ENCODE measurements around the gene AATF. TPM values are rescaled to one million over a fixed set of nuclear protein-coding genes. Genes with fewer than 3 reads are reported as not detected.

The AATF gene, protein sequence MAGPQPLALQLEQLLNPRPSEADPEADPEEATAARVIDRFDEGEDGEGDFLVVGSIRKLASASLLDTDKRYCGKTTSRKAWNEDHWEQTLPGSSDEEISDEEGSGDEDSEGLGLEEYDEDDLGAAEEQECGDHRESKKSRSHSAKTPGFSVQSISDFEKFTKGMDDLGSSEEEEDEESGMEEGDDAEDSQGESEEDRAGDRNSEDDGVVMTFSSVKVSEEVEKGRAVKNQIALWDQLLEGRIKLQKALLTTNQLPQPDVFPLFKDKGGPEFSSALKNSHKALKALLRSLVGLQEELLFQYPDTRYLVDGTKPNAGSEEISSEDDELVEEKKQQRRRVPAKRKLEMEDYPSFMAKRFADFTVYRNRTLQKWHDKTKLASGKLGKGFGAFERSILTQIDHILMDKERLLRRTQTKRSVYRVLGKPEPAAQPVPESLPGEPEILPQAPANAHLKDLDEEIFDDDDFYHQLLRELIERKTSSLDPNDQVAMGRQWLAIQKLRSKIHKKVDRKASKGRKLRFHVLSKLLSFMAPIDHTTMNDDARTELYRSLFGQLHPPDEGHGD
- total RNA-seq: 100 to 1,000 TPM; 110 to 112 TPM

DNA sequence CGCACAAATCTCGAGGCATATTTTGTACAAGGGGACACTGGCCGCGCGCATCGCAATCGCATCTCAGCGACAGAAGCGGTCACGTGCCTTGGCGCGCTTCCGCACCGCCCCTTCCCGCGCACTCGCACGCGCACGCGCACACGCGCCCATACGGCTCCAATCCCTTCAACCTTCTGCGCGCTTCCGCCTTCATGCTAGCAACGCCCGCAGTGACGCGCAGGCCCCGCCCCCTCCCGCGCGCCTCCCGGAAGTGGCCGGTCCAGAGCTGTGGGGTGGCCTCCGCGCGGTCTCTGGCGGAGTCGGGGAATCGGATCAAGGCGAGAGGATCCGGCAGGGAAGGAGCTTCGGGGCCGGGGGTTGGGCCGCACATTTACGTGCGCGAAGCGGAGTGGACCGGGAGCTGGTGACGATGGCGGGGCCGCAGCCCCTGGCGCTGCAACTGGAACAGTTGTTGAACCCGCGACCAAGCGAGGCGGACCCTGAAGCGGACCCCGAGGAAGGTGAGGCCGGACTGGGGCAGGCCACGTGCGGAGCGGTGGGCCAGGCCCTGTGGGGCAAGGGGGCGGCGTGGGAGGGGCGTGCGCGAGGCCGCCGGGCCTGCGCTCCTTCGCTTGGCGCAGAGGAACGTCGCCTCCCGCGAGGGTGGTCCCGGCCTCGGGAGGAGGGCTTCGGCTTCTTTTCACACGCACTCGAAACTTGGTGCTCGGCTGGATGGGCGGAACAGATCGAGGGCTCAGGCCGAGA is at the start of gene AATF:
TSS of gene AATF (plus strand) at position 238 of the 744 bp plus-strand sequence. CDS start at position 410, 172 bp downstream.
- ChIA-PET CTCF (interaction anchor here (1.1 to 1.4 kb wide), 2 partner anchors 16 to 99 kb away, joined by 3 to 10 read pairs; no protein-coding TSS in a partner anchor), POLR2A (interaction anchor here (0.6 to 1.0 kb wide), 4 partner anchors 12 to 1687 kb away, joined by 3 to 4 read pairs (median 3); no protein-coding TSS in a partner anchor)

DNA sequence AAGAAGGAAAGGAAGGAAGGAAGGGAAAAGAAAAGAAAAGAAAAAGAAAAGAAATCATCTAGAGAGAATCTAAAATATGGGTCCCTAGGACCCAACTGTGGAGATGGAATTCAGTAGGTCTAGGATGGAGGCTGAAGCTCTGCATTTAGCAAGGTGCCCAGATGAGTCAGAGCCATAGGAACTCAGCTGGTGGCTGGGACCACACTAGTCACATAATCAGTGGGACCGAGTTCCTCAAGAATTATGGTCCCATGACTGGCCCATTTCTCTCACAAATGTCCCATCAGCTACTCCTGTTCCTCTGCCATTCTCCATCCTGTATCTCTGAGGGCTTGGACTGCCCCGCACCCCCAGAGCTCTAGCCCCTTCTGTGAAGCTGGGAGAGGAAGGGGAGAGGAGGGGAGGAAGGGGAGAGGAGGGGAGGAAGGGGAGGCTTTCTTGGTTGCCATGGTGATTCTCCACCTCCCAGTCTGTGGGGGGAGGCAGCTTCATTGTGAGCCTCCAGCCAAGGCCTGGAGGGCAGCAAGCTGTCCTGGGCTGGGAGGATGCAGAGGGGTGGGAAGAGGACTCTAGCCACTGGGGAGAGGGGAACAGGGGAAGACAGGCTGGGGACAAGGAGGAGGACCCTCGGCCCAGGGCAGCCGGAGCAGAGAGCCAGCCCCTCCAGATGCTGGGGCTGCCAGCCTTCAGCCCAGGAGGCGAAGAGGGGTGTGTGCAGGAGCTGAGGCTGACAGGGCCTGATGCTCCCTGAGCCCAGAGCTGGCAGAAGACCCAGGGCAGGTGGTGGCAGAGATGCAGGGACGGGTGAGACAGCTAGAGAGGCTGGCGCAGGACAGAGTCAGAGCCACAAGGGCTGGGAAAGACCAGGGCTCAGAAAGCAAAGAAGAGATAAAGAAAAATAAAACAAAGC is 49.2 kb upstream of the AATF start:
- ChIA-PET POLR2A (no interaction called here), CTCF (no interaction called here)

DNA sequence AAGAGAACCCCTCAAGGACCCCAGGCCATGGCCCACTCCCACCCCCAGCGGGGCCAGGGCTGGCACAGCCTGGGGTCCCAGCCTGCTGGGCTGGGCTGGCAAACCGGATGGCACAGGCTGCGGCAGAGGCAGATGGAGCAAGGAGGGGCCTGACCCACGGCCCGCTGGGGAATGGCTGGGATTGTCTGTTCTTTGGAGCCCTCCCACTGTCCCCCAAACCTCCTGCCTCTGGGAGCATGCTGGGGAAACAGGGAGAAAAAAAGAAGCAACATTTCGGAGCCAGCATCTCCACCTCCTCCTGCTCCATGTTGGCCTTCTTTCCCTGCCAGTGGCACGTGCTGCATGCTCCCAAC is 48.6 kb upstream of the AATF start:
- ChIA-PET POLR2A (no interaction called here), CTCF (no interaction called here)

DNA sequence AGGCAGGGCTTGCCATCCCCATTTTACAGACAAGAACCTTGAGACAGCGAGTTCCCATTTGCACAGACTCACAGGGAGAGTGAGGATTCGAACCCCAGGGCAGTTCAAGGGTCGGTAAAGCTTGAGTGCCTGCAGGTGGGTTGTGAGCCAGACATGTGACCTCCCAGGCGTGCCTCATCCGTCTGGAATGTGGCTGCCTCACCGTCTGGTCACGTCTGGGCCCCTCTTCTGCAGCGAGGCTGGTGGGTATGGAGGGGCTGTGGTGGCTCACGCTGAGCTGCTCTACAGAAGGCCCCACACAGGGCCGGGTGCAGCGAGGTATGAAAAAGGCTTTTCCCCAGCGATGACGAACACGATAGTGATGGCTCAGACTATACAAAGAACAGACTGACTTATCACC is 47.2 kb upstream of the AATF start:
- ChIA-PET CTCF (no interaction called here), POLR2A (no interaction called here)

DNA sequence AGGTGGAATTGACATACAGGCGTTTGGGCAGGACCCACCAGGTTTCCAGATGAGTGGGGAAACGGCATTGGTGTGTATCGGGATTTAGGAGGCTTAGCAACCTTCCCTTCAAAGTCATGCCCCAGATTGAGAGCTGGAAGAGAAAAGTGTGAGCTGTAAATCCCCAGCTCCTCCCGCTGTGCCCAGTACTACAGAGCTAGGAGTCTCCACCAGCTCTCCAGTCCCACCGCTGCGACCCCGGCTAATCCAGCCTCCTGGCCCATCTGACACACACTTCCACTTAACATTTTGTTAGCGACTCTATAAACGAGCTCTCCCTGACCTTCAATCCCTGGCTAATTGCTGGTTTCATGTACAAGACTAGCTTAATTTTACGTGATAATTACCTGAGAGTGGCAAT is 41.3 kb upstream of the AATF start:
- ChIA-PET CTCF (no interaction called here), POLR2A (no interaction called here)

DNA sequence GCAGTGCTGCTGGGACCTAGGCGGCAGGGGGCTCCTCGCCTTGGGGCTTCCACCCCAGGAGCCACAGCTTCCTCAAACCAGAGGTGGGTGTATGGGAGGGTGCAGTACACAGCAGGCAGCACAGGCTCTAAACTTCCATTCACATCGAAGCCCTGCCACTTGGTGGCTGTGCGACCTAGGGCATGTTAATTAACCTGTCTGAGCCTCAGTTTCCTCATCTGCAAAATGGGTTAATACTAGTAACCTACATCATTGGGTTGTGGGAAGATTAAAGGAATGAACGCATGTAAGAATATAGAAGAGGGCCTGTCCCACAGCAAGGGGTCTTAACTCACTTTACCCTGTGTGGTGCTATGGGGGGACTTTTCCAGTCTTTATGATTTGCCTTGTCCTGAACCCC is 38.2 kb upstream of the AATF start:
- POLR2A ChIA-PET: no interaction called here
- CTCF ChIA-PET: interaction anchor here (0.6 to 1.1 kb wide), 2 partner anchors 11 to 54 kb away, joined by 4 read pairs; no protein-coding TSS in a partner anchor

DNA sequence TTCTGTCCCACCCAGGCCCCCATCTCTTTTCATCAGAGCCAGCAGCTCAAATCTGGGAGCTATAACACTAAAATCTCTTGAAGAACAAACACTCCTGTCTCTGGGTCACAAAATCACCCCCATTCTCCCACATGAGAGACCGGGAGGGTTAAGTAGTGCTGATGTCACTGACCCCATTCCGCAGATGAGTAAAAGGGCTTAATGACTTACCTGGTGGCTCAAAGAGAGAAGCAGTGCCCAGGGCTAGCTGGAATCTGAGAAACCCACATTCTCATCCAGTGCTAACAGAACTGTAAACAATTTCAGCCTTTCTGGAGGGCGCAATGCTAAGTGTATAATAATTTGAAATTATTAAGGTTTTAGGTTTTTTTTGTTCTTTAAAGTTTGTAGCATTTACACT is 37.8 kb upstream of the AATF start:
- POLR2A ChIA-PET: no interaction called here
- CTCF ChIA-PET: no interaction called here

DNA sequence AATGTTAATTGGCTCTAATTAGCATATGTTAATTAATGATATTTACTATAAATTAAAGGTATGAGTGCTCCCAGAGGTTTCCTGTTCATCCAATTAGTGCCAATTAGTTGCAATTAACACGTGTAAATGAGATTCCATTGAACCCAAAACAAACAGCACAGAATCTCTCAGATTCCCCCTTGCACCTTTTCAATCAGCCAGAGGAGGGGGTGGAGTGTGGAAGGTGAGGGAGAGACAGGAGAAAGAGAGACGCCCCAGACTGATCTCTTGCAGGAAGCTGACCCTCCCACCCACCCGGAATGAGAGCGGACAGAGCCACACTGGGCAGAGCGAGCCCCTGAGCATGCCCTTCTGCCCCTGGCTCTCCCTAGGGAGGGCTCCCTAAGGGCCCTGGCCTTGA is 35.6 kb upstream of the AATF start:
- ChIA-PET CTCF (no interaction called here), POLR2A (no interaction called here)

DNA sequence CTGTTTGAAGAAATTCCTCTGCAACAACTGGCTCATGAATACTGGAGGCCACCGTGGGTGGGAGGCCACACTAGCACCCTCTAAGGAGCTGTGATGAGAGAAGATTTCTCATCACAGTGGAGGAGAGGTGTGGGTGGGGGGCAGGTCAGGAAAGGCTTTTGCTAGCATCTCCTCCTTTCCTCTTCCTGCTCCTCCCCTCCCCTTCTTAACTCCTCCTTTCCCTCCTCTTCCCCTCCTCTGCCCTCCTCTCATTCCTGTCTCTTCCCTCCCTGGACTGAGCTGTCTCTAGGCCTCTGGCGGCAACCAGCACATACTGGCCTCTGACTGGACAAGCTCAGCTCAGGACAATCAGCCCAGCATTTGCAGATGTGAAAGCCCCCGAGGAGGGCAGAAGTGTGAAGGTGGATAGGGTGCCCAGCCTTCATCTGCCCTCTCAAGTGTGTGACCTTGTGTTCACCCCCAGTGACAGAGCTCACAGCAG is 30.5 kb upstream of the AATF start:
- ChIA-PET POLR2A (no interaction called here), CTCF (no interaction called here)

DNA sequence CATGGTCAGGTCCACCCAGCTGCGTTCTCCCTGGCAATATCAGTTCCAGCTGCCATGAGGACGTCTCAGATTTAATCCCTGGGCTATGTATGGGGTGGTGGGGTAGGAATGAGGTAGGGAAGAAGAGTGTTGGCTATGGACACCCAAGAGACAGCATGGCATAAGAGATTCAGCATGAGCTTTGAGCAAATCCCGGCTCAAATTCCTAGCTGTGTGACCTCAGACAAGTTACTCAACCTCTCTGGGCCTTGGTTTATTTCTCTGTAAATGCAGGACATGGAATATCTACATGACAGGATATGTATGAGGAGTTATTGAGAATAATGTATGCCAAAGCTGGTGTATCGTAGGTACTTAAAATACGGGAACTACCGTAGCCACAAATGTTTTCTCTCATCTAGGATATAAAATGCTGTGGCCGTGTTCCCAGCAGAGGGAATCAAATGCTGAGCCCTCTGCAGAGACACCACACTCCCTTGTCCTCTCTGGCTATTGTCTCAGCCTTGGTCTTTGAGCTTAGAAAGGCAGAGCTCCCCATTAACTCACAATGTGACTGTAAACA is 29.3 kb upstream of the AATF start:
- POLR2A ChIA-PET: no interaction called here
- CTCF ChIA-PET: no interaction called here

DNA sequence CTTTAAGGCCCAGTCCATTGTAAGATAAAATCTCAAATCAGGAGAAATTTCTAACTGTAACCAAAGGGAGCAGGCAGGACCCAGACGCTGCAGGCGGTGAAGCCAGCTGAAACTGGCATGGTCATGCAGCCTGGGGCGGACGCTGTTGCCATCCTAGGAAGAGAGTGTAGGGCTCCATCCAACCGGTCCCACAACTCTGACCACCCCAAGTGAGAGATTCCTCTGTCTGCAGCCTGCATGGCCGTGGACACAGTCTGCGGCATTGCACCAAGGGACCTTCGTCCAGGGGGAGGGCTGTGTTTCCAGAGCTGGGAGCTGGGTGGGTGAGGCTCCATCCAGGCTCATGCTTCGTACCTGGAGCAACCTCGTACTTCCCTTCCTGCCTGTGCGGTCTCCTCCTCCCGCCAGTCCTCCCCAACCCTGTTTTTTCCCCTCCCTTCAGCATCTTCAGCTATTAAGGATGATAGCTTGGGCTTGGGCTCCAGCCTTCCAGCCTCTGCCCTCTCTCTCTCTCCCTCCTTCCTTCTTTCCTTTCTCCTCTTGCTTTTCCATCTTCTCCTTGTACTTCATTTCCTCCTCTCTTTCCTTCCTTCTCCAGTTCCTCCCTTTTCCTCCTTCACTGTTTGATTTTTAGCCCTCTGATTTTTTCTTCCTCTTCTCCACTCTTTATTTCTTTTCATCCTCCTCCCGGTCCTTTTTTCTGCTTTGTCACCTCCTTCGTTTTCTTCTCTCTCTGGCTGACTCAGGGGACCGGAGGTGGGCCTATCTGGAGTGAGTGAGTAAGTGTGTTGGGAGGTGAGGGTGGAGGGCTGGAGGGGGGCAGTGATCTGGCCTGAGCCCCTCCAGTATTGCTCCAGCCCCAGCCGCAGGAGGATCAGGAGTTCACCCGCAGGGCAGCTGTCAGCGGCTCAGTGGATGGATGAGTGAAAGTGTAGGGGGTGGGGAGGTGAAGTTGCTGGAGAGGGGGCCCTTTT is 28.4 kb upstream of the AATF start:
- CTCF ChIA-PET: interaction anchor here (1.3 kb wide), 1 partner anchor 10 kb away, joined by 4 read pairs; no protein-coding TSS in a partner anchor
- POLR2A ChIA-PET: no interaction called here

DNA sequence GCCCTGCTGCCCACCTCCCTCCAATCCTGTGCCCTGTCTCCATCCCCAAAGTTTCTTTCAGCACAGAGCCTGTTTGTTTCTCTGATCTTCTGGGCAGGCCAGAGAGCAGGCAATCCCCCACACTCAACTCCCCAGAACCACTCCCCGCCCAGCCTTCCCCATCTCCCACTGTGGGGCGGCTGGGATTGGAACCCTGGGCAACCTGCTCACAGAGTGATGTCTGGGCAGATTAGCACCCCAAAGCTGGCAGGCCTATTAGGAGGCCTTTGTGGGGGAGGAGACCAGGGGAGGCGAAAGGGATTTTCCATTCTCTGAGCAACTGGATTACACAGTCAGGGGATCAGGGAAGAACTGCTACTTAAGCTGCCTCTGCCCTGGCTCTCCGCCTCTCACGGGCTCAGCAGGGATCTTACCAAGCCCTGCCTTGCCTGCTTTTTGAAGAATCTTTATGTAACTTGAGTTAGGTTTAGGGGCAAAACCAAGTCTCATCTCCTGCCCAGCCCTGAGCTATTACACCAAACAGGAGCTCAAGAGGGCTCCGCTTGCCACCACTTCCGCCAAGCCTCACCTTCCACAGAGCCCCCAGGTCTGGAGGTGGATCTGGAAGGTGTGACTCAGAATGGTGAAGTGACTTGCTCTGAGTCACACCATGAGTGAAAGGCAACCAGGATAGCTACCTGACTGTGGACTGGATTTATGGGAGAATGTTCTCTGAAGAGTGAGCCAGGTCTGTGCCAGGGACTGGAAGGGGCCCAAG is 27.5 kb upstream of the AATF start:
- ChIA-PET POLR2A (no interaction called here), CTCF (interaction anchor here (1.3 kb wide), 1 partner anchor 11 kb away, joined by 4 read pairs; no protein-coding TSS in a partner anchor)

DNA sequence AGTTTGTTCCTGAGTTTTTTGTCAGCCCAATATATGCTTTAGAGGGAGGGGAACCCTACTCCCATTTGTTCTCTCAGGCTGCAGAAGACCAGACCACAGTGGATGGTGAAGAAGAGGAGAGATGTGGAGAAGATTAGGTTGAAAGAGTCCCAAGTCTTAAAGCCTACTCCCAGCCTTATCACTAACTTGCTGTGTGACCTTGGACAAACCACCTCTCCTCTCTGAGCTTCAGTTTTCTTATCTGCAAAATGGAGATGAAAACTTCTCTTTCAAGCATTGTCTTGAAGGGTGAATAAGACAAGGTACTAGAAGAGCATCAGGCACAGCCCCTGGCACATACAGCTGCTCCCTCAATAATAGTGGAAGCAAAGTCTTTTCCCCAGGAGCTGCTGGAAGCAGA is 26.6 kb upstream of the AATF start:
- POLR2A ChIA-PET: no interaction called here
- CTCF ChIA-PET: interaction anchor here (1.3 kb wide), 1 partner anchor 12 kb away, joined by 4 read pairs; no protein-coding TSS in a partner anchor

DNA sequence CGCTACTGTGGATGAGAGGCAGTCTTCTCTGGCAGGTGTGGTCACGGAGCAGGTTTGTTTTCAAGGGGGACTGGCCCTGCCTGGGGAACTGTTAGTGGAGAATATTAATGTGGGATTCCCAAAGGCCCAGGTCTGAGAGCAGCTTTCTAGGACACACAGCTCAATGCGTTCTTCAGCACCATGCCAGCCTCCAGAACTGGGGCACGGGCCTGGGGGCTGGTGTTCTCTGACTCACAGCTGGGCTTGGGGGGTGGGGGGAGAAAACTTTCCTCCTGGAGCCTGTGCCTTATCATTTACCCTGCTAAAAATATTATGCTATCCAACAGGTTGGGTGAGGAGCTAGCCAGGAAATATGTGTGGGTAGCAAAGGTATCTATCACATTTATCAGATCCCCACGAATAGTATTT is 24.9 kb upstream of the AATF start:
- ChIA-PET POLR2A (interaction anchor here (0.7 to 0.9 kb wide), 2 partner anchors 15 to 25 kb away, joined by 3 to 12 read pairs; no protein-coding TSS in a partner anchor), CTCF (interaction anchor here (0.6 kb wide), 1 partner anchor 123 kb away, joined by 3 read pairs; no protein-coding TSS in a partner anchor)

DNA sequence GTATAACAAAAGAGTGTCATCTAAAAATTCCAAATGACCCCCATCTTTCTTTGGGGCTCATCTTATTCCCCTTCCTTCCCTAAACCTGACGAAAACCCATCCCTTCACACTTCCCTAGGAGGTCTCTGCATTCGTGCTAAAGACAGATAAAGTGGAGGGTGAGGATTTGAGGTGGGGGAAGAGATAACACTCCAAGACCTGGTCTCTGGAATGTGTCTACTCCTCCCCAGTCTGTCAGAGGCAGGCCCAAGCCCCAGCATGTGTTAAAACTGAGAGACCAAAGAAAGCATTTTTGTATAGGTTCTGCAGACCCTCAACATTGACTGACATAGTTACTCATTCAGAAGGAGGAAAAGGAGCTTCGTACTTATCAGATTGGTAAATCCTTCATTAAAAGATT is 22.5 kb upstream of the AATF start:
- ChIA-PET CTCF (no interaction called here), POLR2A (no interaction called here)

DNA sequence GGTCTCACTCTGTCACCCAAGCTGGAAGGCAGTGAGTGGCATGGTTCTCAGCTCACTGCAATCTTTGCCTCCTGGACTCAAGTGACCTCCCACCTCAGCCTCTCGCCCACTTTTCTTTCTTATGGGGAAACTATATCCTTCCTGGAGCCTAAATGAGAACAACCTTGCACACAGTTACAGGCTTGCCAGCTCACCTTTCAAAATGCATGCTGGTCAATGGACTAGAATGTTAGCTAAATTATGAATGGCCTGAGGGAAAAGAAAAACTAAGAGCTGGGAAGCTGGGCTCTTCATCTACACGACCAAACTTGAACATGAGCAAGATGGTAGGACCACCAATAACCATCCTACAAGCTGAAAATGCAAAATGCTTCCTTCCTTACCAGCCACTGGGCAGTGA is 22.1 kb upstream of the AATF start:
- ChIA-PET CTCF (no interaction called here), POLR2A (no interaction called here)
